Chondrocyte (in vitro differentiated cells): ENCODE data around the gene GJA9. TPM values are rescaled to one million over a fixed set of nuclear protein-coding genes. Genes with fewer than 3 reads are reported as not detected.
"Not testable (repeated sequence)": the region's sequence is repeated elsewhere in the genome, so short reads cannot be mapped to it uniquely, and the experiment has no call there.

Source experiments
- DNase-seq: peaks from one replicate; pipeline ENCODE4 v3.0.0; 2021; ENCODE audit warnings: mixed read lengths, low spot score
- H3K27ac Mint-ChIP-seq: one replicate; pipeline ENCODE4 v1.8.0; 2021; ENCODE audit warnings: mild to moderate bottlenecking, moderate library complexity, mixed read lengths; ENCODE audit not compliant: unreplicated experiment
- H3K27me3 Mint-ChIP-seq: 2 replicates; pipeline ENCODE4 v1.8.0; 2021; ENCODE audit warnings: low read depth, mixed read lengths
- H3K36me3 Mint-ChIP-seq: 2 replicates; pipeline ENCODE4 v1.8.0; 2021; ENCODE audit warnings: low read depth, mixed read lengths
- H3K4me1 Mint-ChIP-seq: 2 replicates; pipeline ENCODE4 v1.8.0; 2021; ENCODE audit warnings: low read depth, mild to moderate bottlenecking, mixed read lengths
- H3K4me3 Mint-ChIP-seq: one replicate; pipeline ENCODE4 v1.8.0; 2021; ENCODE audit warnings: mild to moderate bottlenecking, moderate library complexity, mixed read lengths; ENCODE audit not compliant: unreplicated experiment
- H3K9me3 Mint-ChIP-seq: 2 replicates; pipeline ENCODE4 v1.8.0; 2021; ENCODE audit warnings: low read depth, mixed read lengths
- total RNA-seq: library from RNA; stranded (reverse); gene quantifications from 3 replicates; pipeline ENCODE4 v1.2.1, GENCODE V29; 2021
- TF ChIP-seq, protein P1 (sequence below): fragments of 200-600 bp; sonication (generic); IDR thresholded peaks from 2 replicates; pipeline ENCODE4 v1.5.0; 2021; ENCODE audit warnings: antibody characterized with exemption, mild to moderate bottlenecking, moderate library complexity

GJA9 gene
- total RNA-seq, 1 donor from 2014 or later, result not detected

DNA sequence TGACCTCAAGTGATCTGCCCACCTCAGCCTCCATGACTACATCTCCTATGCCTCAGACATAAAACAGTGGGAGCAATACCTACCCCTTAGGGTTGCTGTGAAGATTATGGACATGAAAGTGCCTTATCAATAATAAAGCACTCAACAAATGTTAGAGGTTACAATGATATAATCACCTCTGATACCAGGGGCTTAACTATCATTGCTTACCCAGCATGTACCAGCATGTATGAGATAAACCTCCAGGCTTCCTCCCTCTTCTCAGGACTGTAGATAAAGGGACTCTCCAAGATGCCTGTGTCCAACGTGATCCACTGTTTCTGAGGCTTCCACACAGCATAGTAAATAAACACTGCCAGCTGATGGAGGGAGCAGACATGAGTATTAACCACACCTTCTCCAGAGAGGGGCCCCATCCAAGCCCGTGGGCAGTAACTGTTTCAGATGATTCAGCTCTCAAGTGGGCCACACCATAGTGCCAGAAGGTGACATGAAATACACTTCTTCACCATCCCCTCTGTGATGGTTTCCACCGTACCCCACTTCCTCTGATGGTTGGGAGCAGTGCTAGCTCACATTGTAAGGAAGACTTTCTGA, 34.1 kb upstream of the GJA9 start:
- TF ChIP-seq, protein P1, sequence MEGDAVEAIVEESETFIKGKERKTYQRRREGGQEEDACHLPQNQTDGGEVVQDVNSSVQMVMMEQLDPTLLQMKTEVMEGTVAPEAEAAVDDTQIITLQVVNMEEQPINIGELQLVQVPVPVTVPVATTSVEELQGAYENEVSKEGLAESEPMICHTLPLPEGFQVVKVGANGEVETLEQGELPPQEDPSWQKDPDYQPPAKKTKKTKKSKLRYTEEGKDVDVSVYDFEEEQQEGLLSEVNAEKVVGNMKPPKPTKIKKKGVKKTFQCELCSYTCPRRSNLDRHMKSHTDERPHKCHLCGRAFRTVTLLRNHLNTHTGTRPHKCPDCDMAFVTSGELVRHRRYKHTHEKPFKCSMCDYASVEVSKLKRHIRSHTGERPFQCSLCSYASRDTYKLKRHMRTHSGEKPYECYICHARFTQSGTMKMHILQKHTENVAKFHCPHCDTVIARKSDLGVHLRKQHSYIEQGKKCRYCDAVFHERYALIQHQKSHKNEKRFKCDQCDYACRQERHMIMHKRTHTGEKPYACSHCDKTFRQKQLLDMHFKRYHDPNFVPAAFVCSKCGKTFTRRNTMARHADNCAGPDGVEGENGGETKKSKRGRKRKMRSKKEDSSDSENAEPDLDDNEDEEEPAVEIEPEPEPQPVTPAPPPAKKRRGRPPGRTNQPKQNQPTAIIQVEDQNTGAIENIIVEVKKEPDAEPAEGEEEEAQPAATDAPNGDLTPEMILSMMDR, result no peak
- H3K4me1 Mint-ChIP-seq, result no peaks in the 10 kb centered on the region
- no peak for DNase-seq
- H3K27me3 Mint-ChIP-seq, result no peaks in the 10 kb centered on the region
- H3K27ac Mint-ChIP-seq, result no peak overlapping the region
- peaks cover 13% of the 10 kb centered on the region for H3K36me3 Mint-ChIP-seq
- H3K4me3 Mint-ChIP-seq, result no peak overlapping the region
- H3K9me3 Mint-ChIP-seq, result no peaks in the 10 kb centered on the region

GRCh38 chr1:38914908-38915307, 33.5 kb upstream of the GJA9 start:
- H3K36me3 Mint-ChIP-seq, result peaks cover 13% of the 10 kb centered on the region
- not testable (repeated sequence) for DNase-seq, H3K4me3 Mint-ChIP-seq, H3K27me3 Mint-ChIP-seq, H3K9me3 Mint-ChIP-seq, H3K4me1 Mint-ChIP-seq, H3K27ac Mint-ChIP-seq

DNA sequence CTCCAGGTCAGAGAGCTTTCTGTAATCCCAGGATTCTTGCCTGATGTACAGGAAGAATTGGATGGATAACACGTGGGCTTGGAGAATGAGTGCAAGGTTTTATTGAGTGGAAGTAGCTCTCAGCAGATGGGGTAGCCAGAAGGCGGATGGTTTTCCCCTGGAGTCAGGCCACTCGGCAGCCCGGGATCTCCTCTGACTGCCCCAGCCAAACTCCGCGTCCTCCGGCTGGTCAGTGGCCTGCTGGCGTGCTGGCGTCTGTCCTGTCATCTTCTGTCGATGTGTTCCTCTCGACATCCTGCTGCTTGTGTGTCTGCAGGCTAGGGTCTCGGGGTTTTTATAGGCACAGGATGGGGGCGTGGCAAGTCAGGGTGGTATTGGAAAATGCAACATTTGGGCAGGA, 27.4 kb upstream of the GJA9 start:
- TF ChIP-seq, protein P1, result no peak
- H3K36me3 Mint-ChIP-seq, result peaks cover 3% of the 10 kb centered on the region
- H3K4me1 Mint-ChIP-seq, result no peaks in the 10 kb centered on the region
- H3K27ac Mint-ChIP-seq, result no peak overlapping the region
- no peaks in the 10 kb centered on the region for H3K27me3 Mint-ChIP-seq
- peaks cover 4% of the 10 kb centered on the region for H3K9me3 Mint-ChIP-seq
- H3K4me3 Mint-ChIP-seq, result no peak overlapping the region
- no peak for DNase-seq

DNA sequence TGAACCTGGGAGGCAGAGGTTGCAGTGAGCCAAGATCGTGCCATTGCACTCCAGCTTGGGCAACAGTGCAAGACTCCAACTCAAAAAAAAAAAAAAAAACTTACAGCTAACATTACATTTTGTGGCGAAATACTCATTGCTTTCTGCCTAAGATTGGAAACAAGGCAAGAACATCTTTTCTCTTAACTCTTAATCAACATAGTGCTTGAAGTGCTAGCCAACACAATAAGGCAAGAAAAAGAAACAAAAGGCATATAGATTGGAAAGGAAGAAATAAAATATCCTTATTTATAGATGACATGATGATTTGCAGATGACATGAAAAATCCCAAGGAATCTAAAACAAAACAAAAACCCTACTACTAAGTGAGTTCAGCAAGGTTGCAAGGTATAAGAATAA, 24.6 kb upstream of the GJA9 start:
- H3K4me3 Mint-ChIP-seq, result no peak overlapping the region
- no peak for DNase-seq
- H3K9me3 Mint-ChIP-seq, result peaks cover 4% of the 10 kb centered on the region
- H3K27me3 Mint-ChIP-seq, result no peaks in the 10 kb centered on the region
- no peaks in the 10 kb centered on the region for H3K4me1 Mint-ChIP-seq
- TF ChIP-seq, protein P1, result no peak
- H3K27ac Mint-ChIP-seq, result no peak overlapping the region
- H3K36me3 Mint-ChIP-seq, result peaks cover 3% of the 10 kb centered on the region

GRCh38 chr1:38899560-38899959, 18.2 kb upstream of the GJA9 start:
- no peak for DNase-seq
- no peaks in the 10 kb centered on the region for H3K27me3 Mint-ChIP-seq
- TF ChIP-seq, protein P1, result no peak
- no peak overlapping the region for H3K27ac Mint-ChIP-seq
- no peaks in the 10 kb centered on the region for H3K9me3 Mint-ChIP-seq
- H3K36me3 Mint-ChIP-seq, result no peaks in the 10 kb centered on the region
- H3K4me1 Mint-ChIP-seq, result no peaks in the 10 kb centered on the region
- H3K4me3 Mint-ChIP-seq, result no peak overlapping the region

- TF ChIP-seq, protein P1, result no peak
- Mint-ChIP-seq H3K36me3 (no peaks in the 10 kb centered on the region), H3K27ac (no peak overlapping the region), H3K4me1 (no peaks in the 10 kb centered on the region), H3K4me3 (no peak overlapping the region), H3K27me3 (no peaks in the 10 kb centered on the region), H3K9me3 (no peaks in the 10 kb centered on the region)
- DNase-seq, result no peak
These were observed 17.4 kb upstream of the GJA9 start for GRCh38 chr1:38898653-38899230.
